CD4-positive, alpha-beta T cell (primary cell): Measurements from ENCODE around the gene ISCU. TPM values are rescaled to one million over a fixed set of nuclear protein-coding genes. Genes with fewer than 3 reads are reported as not detected.

Experiments
- ATAC-seq: fragments of 200-7000 bp; cut with Tn5 transposase; one replicate; pipeline ENCODE4 v1.10.0; 2022; ENCODE audit warnings: mild to moderate bottlenecking; ENCODE audit not compliant: poor library complexity
- CTCF ChIA-PET: fragments of 350-600 bp; sonication (Branson Sonifier 250); formaldehyde crosslinking; loops from one replicate; lab custom pipeline; 2021; ENCODE audit warnings: antibody characterized with exemption, inconsistent platforms; lab: Charles Lee
- POLR2A ChIA-PET: fragments of 350-600 bp; sonication (Branson Sonifier 250); formaldehyde crosslinking; loops from one replicate; lab custom pipeline; 2021; ENCODE audit warnings: antibody characterized with exemption, inconsistent platforms; lab: Charles Lee
- DNase-seq, 14 experiments: peaks; one replicate each; pipeline ENCODE4 v3.0.0-alpha.2; 2013 to 2020; ENCODE audit warnings: mixed read lengths in 2 of 14
- H3K27ac ChIP-seq, 2 donors: one replicate each; pipeline versions ENCODE4 v1.5.1 to v1.7.0; 2013; ENCODE audit warnings: low read length in 2 of 2, low read depth in 1 of 2, mild to moderate bottlenecking in 1 of 2
- H3K27me3 ChIP-seq, 2 experiments: 1 replicate in 1 of 2; 2 replicates in 1 of 2; pipeline versions ENCODE4 v1.6.1 to v1.7.0; 2013; ENCODE audit warnings: low read length in 2 of 2, control low read depth in 1 of 2, mild to moderate bottlenecking in 1 of 2, moderate library complexity in 1 of 2; ENCODE audit not compliant: insufficient read depth in 2 of 2, control insufficient read depth in 1 of 2
- H3K36me3 ChIP-seq: one replicate; pipeline ENCODE4 v1.6.1; 2013; ENCODE audit warnings: low read length, control low read depth; ENCODE audit not compliant: insufficient read depth
- H3K4me1 ChIP-seq: one replicate; pipeline ENCODE4 v1.6.1; 2013; ENCODE audit warnings: low read length, control low read depth; ENCODE audit not compliant: insufficient read depth
- H3K4me3 ChIP-seq: one replicate; pipeline ENCODE4 v1.5.1; 2013; ENCODE audit warnings: mild to moderate bottlenecking, low read length, moderate library complexity
- H3K9me3 ChIP-seq, 2 experiments: 1 replicate in 1 of 2; 2 replicates in 1 of 2; pipeline versions ENCODE4 v1.6.1 to v1.7.0; 2013; ENCODE audit warnings: low read length in 2 of 2, mild to moderate bottlenecking in 2 of 2, control low read depth in 1 of 2, moderate library complexity in 1 of 2; ENCODE audit not compliant: control insufficient read depth in 1 of 2, insufficient read depth in 1 of 2
- H3K27ac Mint-ChIP-seq: one replicate; pipeline ENCODE4 v1.8.0; 2020; ENCODE audit warnings: mixed read lengths
- H3K27me3 Mint-ChIP-seq: one replicate; pipeline ENCODE4 v1.8.0; 2021; ENCODE audit warnings: mixed read lengths
- H3K36me3 Mint-ChIP-seq: one replicate; pipeline ENCODE4 v1.8.0; 2021; ENCODE audit warnings: low read depth, mixed read lengths
- H3K4me1 Mint-ChIP-seq: one replicate; pipeline ENCODE4 v1.8.0; 2021; ENCODE audit warnings: low read depth, mixed read lengths
- H3K4me3 Mint-ChIP-seq: one replicate; pipeline ENCODE4 v1.8.0; 2020; ENCODE audit warnings: mild to moderate bottlenecking, mixed read lengths
- H3K9me3 Mint-ChIP-seq: one replicate; pipeline ENCODE4 v1.8.0; 2020; ENCODE audit warnings: mixed read lengths
- CTCF ChIP-seq: fragments of 200-600 bp; IDR thresholded peaks from one replicate; pipeline ENCODE4 v1.8.0; 2022; ENCODE audit warnings: antibody characterized with exemption, mild to moderate bottlenecking
- intact Hi-C, 2 experiments: fragments of 100-400 bp; cut with DNase I in 1 of 2; cut with micrococcal nuclease in 1 of 2; formaldehyde crosslinking; loops; one replicate each; pipeline versions ENCODE4 v1.15.1 to v1.9.0; 2023 to 2025; cut with DNase I, micrococcal nuclease
- total RNA-seq, 174 experiments: library from RNA in 2 of 174; stranded (reverse) in 2 of 174; gene quantifications; one replicate each; pipeline ENCODE4 v1.2.3 and lab custom pipeline; 2021 to 2026

The ISCU gene
- total RNA-seq, 2 experiments from 2014 or later: 269 to 270 TPM

- Histone ChIP-seq H3K4me3 (no peak overlapping the region), H3K9me3 (no peaks in the 10 kb centered on the region), H3K27me3 (no peaks in the 10 kb centered on the region), H3K36me3 (peaks cover 65% of the 10 kb centered on the region), H3K27ac (no peak overlapping the region), H3K4me1 (peaks cover 26% of the 10 kb centered on the region)
- H3K27me3 Mint-ChIP-seq: no peaks in the 10 kb centered on the region
- peaks cover 20% of the 10 kb centered on the region for H3K4me1 Mint-ChIP-seq
- CTCF ChIA-PET: interaction anchor here (1.0 kb wide), 1 partner anchor 145 kb away, joined by 3 read pairs; no protein-coding TSS in a partner anchor
- intact Hi-C loops: loop anchor here (5.0 to 10.0 kb wide), 11 partner anchors 43 to 1606 kb away; partner anchors contain the start of genes CRY1 (in 1 of the 2), IFT81 (in 1 of the 2), ISCU (in 1 of the 2) and KCTD10 (in 1 of the 2)
- ATAC-seq (no peak), DNase-seq (peak in 1 of 14 experiments; percentile 26)
- POLR2A ChIA-PET: interaction anchor here (1.2 kb wide), 1 partner anchor 44 kb away, joined by 3 read pairs; the partner anchor contains the start of gene ISCU
- peak overlapping the region; percentile 12 for H3K27ac Mint-ChIP-seq
- no peaks in the 10 kb centered on the region for H3K9me3 Mint-ChIP-seq
- H3K4me3 Mint-ChIP-seq: peak overlapping the region; percentile 11
- H3K36me3 Mint-ChIP-seq: peaks cover 74% of the 10 kb centered on the region
- TF ChIP-seq CTCF: no peak
Measured at GRCh38 chr12:108518716-108519496, 43.5 kb upstream of the ISCU start.

DNA sequence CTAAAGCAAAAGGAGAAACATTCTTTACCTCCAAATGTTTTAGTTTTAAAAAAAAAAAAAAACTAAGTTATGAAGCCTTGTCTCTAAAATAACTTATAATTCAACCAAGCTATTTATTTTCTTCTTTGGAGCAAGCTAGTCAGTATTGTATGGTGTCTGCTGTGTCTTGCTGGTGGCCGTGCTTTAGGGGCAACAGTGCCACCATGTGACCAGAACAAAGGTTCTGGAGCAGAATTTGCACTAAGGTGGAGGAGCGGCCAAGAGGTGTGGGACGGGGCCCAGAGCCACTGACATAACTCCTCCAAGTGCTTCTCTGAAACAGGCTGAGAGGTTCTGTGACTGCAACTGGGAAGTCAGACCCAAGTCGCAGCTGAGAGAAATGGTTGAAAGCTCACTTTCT, 42.8 kb upstream of the ISCU start:
- H3K4me3 ChIP-seq: no peak overlapping the region
- TF ChIP-seq CTCF: no peak
- no peaks in the 10 kb centered on the region for H3K27me3 ChIP-seq
- peaks cover 72% of the 10 kb centered on the region for H3K36me3 ChIP-seq
- H3K36me3 Mint-ChIP-seq: peaks cover 78% of the 10 kb centered on the region
- CTCF ChIA-PET: interaction anchor here (1.0 kb wide), 1 partner anchor 145 kb away, joined by 3 read pairs; no protein-coding TSS in a partner anchor
- POLR2A ChIA-PET: interaction anchor here (0.6 kb wide), 1 partner anchor 844 kb away, joined by 3 read pairs; no protein-coding TSS in a partner anchor
- H3K9me3 ChIP-seq: no peaks in the 10 kb centered on the region
- peaks cover 20% of the 10 kb centered on the region for H3K4me1 Mint-ChIP-seq
- peaks cover 23% of the 10 kb centered on the region for H3K4me1 ChIP-seq
- no peak overlapping the region for H3K27ac ChIP-seq
- no peaks in the 10 kb centered on the region for H3K9me3 Mint-ChIP-seq
- intact Hi-C loops: loop anchor here (5.0 to 10.0 kb wide), 11 partner anchors 43 to 1605 kb away; partner anchors contain the start of genes CRY1 (in 1 of the 2), IFT81 (in 1 of the 2), ISCU (in 1 of the 2) and KCTD10 (in 1 of the 2)
- ATAC-seq (no peak), DNase-seq (peak in 1 of 14 experiments; percentile 36)
- no peak overlapping the region for H3K27ac Mint-ChIP-seq
- no peak overlapping the region for H3K4me3 Mint-ChIP-seq
- H3K27me3 Mint-ChIP-seq: no peaks in the 10 kb centered on the region

GRCh38 chr12:108523365-108523764, 39.0 kb upstream of the ISCU start:
- no peaks in the 10 kb centered on the region for H3K4me1 ChIP-seq
- no peak overlapping the region for H3K27ac Mint-ChIP-seq
- POLR2A ChIA-PET: no interaction called here

More at GRCh38 chr12:108523365-108523764, 39.0 kb upstream of the ISCU start:
- H3K27me3 Mint-ChIP-seq: no peaks in the 10 kb centered on the region
- Histone ChIP-seq H3K9me3 (no peaks in the 10 kb centered on the region), H3K36me3 (peaks cover 96% of the 10 kb centered on the region), H3K27me3 (no peaks in the 10 kb centered on the region), H3K4me3 (no peak overlapping the region), H3K27ac (no peak overlapping the region)
- H3K4me3 Mint-ChIP-seq: no peak overlapping the region
- intact Hi-C loops: no loop called here
- no peak for ATAC-seq
- no peak for TF ChIP-seq CTCF
- H3K4me1 Mint-ChIP-seq: no peaks in the 10 kb centered on the region
- no peak for DNase-seq
- H3K36me3 Mint-ChIP-seq: peaks cover 93% of the 10 kb centered on the region
- CTCF ChIA-PET: no interaction called here
- no peaks in the 10 kb centered on the region for H3K9me3 Mint-ChIP-seq
